HG03175 (cell line): ENCODE data around the gene NDUFS7.

Source experiments
- ATAC-seq: cut with Tn5 transposase; IDR thresholded peaks from one replicate; pipeline ENCODE4 v1.9.1; 2021; ENCODE audit warnings: mild to moderate bottlenecking, moderate library complexity; ENCODE audit not compliant: unreplicated experiment

The NDUFS7 gene

GRCh38 chr19:1399745-1400144, 16.0 kb downstream of the NDUFS7 start:
- ATAC-seq: no peak

DNA sequence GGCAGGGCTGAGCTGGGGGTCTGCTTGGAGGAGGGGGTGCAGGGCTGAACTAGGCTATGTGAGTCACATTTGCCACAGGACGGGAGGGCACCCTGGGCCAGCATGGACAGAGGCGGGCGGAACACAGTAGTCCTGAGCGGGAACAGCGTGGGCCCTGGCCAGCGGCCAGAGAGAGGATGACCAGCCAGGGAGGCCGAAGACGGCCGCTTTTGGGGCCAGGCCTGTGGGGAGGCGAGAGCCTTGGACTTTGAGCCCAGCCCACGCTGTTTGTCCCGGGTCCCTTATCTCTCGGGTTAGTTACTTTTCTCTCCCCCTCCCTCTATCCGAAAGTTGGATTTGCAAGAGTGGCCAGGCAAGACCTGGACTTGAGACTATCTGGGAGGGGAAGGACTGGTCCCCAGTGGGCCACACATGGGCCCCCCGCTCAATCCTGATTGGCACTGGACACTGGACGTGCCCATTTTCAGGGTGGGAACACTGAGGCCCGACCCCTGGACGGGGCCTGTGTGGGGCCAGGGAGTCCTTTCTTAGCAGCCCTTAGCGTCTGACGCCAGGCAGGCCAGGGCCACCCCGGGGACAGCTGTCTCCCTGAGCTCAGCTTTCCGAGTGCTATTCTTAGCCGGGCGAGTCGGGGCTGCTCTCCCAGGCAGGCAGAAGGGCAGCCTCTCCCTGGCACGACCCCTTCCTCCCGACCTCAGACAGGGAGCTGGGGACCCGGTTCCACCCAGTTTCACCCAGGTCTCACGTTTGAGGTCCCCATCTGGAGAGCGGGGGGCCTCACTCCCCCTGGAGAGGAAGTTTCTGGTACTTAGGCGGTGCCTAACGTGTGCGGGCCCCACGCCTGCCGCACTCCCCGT, 16.8 kb downstream of the NDUFS7 start:
- no peak for ATAC-seq

GRCh38 chr19:1401138-1401888, 17.6 kb downstream of the NDUFS7 start, which contains the start of gene GAMT:
GAMT (minus strand) TSS chr19:1401542; CDS start chr19:1401476, 66 bp downstream.
- ATAC-seq: no peak

- no peak for ATAC-seq
These were observed 18.1 kb downstream of the NDUFS7 start for GRCh38 chr19:1401889-1402217.

GRCh38 chr19:1402411-1403070, 18.8 kb downstream of the NDUFS7 start:
- no peak for ATAC-seq

DNA sequence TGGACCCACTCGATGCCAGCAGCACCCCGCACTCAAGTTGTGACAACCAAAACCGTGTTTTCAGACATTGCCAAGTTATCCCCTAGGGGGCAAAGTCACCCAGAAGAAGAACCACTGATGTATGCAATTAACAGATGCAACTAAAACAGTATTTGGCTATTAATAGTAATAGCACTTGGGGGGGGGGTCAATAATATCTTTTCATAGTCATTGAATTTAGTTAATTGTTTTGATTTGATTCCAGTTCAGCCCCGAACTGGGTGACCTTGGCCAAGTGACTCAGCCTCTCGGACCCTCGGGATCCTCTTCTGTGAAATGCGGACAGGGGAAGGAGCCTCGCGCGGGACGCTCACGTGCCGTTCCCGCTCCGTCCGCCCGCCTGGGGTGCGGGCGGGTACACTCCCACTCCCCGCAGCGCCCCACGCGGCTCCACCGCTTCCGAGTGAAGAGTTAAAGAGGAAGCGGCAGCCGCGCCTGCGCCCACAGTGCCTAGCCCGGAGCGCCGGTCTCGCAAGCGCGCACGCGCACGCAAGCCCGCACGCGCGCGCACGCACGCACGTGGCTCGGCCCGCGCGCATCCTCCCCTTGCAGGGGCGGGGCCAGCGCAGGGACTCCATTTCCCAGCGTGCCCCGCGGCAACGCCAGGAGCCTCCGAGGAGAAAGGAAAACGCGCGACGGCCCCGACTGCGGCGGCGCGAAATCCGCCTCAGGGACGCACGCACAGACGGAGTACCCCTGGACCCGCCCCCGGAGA, 23.2 kb downstream of the NDUFS7 start:
- ATAC-seq: peak; percentile 83

DNA sequence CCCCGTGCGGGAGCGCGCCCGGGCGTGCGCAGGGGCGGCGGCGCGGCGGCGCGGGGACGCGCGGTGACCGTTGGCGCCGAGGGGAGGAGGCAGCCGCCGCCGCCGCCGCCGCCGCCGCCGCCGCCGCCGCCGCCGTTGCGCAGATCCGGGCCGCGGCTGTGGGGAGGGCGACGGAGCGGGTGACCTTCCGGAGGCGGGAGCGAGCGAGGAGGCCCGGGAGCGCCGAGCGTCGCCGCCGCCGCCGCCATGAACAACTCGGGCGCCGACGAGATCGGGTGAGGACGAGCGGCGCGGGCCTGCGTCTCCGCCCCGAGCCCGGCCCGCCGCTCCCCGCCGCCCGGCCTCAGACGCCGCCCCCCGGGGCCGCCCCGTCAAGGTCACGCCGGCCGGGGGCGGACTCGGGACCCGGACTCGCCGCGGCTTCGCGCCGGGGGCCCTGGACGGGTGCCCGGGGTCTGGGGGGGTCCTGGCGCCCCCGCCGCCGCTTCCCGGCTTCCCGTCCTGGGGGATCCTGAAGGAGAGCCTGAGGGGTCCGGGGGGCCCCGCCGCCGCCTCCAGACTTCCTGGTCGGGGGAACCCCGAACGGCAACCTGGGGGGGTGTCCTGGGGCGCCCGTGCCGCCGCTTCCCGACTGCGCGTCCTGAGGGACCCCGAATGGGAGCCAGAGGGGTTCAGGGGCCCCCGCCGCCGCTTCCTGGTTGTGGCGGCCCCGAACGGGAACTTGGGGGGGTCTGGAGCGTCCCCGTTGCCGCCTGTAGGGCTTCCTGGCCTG, 24.0 kb downstream of the NDUFS7 start, which contains the start of gene DAZAP1:
DAZAP1 (plus strand) TSS at position 59 of the 772 bp plus-strand sequence; CDS start at position 247, 188 bp downstream.
- peak; percentile 21 for ATAC-seq

GRCh38 chr19:1408300-1409203, 24.8 kb downstream of the NDUFS7 start:
- ATAC-seq: no peak

- ATAC-seq: no peak
These were observed 25.7 kb downstream of the NDUFS7 start for GRCh38 chr19:1409204-1410005.

- no peak for ATAC-seq
These were observed 26.6 kb downstream of the NDUFS7 start for GRCh38 chr19:1410136-1410786.

DNA sequence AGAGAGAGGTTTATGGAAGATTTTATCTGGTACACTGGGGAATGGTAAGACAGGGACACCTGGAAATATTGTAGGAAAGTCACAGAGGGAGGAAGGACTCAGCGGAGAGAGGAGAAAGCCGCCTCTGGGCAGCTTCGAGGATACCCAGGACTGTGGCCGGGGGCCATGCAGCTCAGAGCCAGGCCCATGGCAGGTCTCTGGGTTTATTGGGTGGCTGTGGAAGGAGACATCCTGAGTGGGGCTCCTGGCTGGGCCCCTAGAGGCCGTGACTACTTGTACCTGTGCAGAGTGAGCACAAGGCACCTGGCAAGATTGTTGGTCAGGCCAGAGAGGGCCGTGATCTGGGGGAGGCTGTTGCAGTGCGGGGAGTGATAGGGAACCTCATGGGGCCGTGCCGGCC, 27.1 kb downstream of the NDUFS7 start:
- ATAC-seq: no peak

GRCh38 chr19:1411255-1412191, 27.8 kb downstream of the NDUFS7 start:
- ATAC-seq: no peak

GRCh38 chr19:1412323-1412923, 28.7 kb downstream of the NDUFS7 start:
- ATAC-seq: no peak

GRCh38 chr19:1412995-1413800, 29.5 kb downstream of the NDUFS7 start:
- ATAC-seq: no peak
